ENCODE results near the gene RPAP3. TPM values are rescaled to one million over a fixed set of nuclear protein-coding genes. Genes with fewer than 3 reads are reported as not detected.

Gene RPAP3
- total and polyA plus RNA-seq, 2 experiments from 2014 or later: 31.4 to 69.9 TPM

DNA sequence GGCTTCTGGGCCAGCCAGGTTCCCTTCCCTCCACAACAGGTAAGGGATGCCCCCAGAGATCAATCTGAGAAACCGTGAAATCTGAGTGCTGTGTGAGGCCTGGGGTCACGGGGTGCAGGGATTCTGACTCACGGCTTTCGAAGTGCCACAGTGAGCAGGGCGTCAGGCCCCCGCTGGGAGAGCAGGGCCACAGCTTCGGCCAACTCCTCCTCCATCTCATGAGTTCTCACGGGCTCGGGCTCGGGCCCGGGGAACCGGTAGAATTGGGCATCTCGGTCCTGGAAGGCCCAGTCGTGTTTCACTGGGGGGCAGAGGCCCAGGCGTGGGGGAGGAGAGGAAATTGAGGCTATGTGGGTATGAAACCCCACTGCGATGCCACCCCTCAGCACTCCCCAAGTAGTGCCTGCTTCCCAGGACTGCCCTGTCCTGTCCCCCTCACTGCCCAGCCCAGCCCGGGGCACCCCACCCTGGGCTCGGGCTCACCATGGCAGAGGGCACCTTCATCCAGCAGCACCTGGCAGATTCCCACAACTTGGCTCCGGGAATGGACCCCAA, 45.2 kb upstream of the RPAP3 start (continued):
- TF ChIP-seq, protein P1, sequence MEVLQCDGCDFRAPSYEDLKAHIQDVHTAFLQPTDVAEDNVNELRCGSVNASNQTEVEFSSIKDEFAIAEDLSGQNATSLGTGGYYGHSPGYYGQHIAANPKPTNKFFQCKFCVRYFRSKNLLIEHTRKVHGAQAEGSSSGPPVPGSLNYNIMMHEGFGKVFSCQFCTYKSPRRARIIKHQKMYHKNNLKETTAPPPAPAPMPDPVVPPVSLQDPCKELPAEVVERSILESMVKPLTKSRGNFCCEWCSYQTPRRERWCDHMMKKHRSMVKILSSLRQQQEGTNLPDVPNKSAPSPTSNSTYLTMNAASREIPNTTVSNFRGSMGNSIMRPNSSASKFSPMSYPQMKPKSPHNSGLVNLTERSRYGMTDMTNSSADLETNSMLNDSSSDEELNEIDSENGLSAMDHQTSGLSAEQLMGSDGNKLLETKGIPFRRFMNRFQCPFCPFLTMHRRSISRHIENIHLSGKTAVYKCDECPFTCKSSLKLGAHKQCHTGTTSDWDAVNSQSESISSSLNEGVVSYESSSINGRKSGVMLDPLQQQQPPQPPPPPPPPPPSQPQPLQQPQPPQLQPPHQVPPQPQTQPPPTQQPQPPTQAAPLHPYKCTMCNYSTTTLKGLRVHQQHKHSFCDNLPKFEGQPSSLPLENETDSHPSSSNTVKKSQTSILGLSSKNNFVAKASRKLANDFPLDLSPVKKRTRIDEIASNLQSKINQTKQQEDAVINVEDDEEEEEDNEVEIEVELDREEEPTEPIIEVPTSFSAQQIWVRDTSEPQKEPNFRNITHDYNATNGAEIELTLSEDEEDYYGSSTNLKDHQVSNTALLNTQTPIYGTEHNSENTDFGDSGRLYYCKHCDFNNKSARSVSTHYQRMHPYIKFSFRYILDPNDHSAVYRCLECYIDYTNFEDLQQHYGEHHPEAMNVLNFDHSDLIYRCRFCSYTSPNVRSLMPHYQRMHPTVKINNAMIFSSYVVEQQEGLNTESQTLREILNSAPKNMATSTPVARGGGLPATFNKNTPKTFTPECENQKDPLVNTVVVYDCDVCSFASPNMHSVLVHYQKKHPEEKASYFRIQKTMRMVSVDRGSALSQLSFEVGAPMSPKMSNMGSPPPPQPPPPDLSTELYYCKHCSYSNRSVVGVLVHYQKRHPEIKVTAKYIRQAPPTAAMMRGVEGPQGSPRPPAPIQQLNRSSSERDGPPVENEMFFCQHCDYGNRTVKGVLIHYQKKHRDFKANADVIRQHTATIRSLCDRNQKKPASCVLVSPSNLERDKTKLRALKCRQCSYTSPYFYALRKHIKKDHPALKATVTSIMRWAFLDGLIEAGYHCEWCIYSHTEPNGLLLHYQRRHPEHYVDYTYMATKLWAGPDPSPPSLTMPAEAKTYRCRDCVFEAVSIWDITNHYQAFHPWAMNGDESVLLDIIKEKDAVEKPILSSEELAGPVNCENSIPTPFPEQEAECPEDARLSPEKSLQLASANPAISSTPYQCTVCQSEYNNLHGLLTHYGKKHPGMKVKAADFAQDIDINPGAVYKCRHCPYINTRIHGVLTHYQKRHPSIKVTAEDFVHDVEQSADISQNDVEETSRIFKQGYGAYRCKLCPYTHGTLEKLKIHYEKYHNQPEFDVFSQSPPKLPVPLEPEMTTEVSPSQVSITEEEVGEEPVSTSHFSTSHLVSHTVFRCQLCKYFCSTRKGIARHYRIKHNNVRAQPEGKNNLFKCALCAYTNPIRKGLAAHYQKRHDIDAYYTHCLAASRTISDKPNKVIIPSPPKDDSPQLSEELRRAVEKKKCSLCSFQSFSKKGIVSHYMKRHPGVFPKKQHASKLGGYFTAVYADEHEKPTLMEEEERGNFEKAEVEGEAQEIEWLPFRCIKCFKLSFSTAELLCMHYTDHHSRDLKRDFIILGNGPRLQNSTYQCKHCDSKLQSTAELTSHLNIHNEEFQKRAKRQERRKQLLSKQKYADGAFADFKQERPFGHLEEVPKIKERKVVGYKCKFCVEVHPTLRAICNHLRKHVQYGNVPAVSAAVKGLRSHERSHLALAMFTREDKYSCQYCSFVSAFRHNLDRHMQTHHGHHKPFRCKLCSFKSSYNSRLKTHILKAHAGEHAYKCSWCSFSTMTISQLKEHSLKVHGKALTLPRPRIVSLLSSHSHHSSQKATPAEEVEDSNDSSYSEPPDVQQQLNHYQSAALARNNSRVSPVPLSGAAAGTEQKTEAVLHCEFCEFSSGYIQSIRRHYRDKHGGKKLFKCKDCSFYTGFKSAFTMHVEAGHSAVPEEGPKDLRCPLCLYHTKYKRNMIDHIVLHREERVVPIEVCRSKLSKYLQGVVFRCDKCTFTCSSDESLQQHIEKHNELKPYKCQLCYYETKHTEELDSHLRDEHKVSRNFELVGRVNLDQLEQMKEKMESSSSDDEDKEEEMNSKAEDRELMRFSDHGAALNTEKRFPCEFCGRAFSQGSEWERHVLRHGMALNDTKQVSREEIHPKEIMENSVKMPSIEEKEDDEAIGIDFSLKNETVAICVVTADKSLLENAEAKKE (CRISPR knock-in tag; IDR thresholded peaks at IDR 0.05): no peak
- no peak for TF ChIP-seq CREB1 (CRISPR knock-in tag; IDR thresholded peaks at IDR 0.05; ENCODE audit: low read depth)

DNA sequence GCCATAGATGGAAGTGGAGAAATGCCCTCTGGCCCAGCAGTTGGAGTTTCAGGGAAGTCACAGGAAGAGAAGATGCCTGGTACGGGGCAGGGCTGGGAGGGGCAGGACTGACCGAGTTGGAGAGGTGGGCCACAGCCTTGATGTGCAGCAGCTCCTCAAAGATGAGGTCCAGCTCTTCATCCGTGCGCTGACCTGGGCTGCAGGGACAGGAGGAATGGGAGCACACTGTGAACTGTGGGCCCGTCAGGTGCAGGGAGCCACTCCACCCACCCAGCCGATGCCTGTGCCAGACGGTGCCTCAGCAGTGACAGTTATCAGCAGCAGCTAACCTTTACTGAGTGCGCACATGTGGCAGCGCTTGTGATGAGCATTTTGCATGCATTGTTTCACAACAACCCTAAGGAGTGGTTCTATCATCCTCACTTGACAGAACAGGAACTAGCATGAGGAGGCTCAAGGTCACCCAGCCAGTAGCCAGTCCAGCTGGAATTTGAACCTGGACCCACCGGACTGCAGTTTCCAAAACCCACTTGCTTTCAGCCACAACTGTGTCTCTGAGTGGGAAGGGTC, 44.5 kb upstream of the RPAP3 start:
- Mint-ChIP-seq H3K4me3 (no peak overlapping the region), H3K9me3 (no peaks in the 10 kb centered on the region), H3K4me1 (peaks cover 46% of the 10 kb centered on the region), H3K27me3 (ENCODE audit: insufficient read depth, low read depth, poor library complexity) (peaks cover 18% of the 10 kb centered on the region), H3K36me3 (ENCODE audit: low read depth) (peaks cover 4% of the 10 kb centered on the region; the same call in 1 of the 3 replicates), H3K27ac (no peak overlapping the region)
- no peaks in the 10 kb centered on the region for H3K9me2 ChIP-seq (ENCODE audit: insufficient read depth)
- no peaks in the 10 kb centered on the region for H3K79me2 ChIP-seq (replicated peaks; ENCODE audit: insufficient read depth)
- no peak overlapping the region for H3K4me3 ChIP-seq
- no peak overlapping the region for H3K27ac ChIP-seq (ENCODE audit: low read depth)
- no peaks in the 10 kb centered on the region for H3K36me3 ChIP-seq (ENCODE audit: insufficient read depth)
- DNase-seq (ENCODE audit: low spot score): no peak
- no peak overlapping the region for H2AFZ ChIP-seq
- H3K4me1 ChIP-seq (ENCODE audit: insufficient read depth): peaks cover 16% of the 10 kb centered on the region
- ATAC-seq: no peak
- H3K4me2 ChIP-seq: no peak overlapping the region
- no peaks in the 10 kb centered on the region for H3K27me3 ChIP-seq (ENCODE audit: insufficient read depth)
- no peaks in the 10 kb centered on the region for H3F3A ChIP-seq (replicated peaks; ENCODE audit: low read depth)
- no peaks in the 10 kb centered on the region for H4K20me1 ChIP-seq (replicated peaks; ENCODE audit: insufficient read depth)
- TF ChIP-seq ZNF331 (CRISPR knock-in tag; IDR thresholded peaks at IDR 0.05; ENCODE audit: low read depth) (no peak), STAT1 (IDR thresholded peaks at IDR 0.05; ENCODE audit: unreplicated experiment) (no peak), CREB1 (CRISPR knock-in tag; IDR thresholded peaks at IDR 0.05; ENCODE audit: low read depth) (no peak), NANOG (IDR thresholded peaks at IDR 0.05; ENCODE audit: borderline replicate concordance) (no peak)
- TF ChIP-seq, protein P2, sequence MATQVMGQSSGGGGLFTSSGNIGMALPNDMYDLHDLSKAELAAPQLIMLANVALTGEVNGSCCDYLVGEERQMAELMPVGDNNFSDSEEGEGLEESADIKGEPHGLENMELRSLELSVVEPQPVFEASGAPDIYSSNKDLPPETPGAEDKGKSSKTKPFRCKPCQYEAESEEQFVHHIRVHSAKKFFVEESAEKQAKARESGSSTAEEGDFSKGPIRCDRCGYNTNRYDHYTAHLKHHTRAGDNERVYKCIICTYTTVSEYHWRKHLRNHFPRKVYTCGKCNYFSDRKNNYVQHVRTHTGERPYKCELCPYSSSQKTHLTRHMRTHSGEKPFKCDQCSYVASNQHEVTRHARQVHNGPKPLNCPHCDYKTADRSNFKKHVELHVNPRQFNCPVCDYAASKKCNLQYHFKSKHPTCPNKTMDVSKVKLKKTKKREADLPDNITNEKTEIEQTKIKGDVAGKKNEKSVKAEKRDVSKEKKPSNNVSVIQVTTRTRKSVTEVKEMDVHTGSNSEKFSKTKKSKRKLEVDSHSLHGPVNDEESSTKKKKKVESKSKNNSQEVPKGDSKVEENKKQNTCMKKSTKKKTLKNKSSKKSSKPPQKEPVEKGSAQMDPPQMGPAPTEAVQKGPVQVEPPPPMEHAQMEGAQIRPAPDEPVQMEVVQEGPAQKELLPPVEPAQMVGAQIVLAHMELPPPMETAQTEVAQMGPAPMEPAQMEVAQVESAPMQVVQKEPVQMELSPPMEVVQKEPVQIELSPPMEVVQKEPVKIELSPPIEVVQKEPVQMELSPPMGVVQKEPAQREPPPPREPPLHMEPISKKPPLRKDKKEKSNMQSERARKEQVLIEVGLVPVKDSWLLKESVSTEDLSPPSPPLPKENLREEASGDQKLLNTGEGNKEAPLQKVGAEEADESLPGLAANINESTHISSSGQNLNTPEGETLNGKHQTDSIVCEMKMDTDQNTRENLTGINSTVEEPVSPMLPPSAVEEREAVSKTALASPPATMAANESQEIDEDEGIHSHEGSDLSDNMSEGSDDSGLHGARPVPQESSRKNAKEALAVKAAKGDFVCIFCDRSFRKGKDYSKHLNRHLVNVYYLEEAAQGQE (IDR thresholded peaks at IDR 0.05; ENCODE audit: unreplicated experiment): no peak
- TF ChIP-seq, protein P3, sequence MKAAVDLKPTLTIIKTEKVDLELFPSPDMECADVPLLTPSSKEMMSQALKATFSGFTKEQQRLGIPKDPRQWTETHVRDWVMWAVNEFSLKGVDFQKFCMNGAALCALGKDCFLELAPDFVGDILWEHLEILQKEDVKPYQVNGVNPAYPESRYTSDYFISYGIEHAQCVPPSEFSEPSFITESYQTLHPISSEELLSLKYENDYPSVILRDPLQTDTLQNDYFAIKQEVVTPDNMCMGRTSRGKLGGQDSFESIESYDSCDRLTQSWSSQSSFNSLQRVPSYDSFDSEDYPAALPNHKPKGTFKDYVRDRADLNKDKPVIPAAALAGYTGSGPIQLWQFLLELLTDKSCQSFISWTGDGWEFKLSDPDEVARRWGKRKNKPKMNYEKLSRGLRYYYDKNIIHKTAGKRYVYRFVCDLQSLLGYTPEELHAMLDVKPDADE (IDR thresholded peaks at IDR 0.05): no peak
- TF ChIP-seq, protein P4, sequence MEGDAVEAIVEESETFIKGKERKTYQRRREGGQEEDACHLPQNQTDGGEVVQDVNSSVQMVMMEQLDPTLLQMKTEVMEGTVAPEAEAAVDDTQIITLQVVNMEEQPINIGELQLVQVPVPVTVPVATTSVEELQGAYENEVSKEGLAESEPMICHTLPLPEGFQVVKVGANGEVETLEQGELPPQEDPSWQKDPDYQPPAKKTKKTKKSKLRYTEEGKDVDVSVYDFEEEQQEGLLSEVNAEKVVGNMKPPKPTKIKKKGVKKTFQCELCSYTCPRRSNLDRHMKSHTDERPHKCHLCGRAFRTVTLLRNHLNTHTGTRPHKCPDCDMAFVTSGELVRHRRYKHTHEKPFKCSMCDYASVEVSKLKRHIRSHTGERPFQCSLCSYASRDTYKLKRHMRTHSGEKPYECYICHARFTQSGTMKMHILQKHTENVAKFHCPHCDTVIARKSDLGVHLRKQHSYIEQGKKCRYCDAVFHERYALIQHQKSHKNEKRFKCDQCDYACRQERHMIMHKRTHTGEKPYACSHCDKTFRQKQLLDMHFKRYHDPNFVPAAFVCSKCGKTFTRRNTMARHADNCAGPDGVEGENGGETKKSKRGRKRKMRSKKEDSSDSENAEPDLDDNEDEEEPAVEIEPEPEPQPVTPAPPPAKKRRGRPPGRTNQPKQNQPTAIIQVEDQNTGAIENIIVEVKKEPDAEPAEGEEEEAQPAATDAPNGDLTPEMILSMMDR (conservative IDR thresholded peaks at IDR 0.05; ENCODE audit: low read depth in 2 of 2): no peak

Data from GM23338 (cell line).